SK-N-SH (cell line): Measurements from ENCODE around the gene SPTLC2.

Experiments used
- CTCF ChIP-seq: fragments of 200-600 bp; sonication (generic); IDR thresholded peaks from 2 replicates; pipeline ENCODE4 v1.6.1; 2017; ENCODE audit warnings: antibody characterized with exemption, mild to moderate bottlenecking, moderate library complexity
- EP300 ChIP-seq, 2 experiments: IDR thresholded peaks; 2 replicates each; pipeline versions ENCODE4 v1.4.0 to v1.6.1; 2012; ENCODE audit warnings: borderline replicate concordance in 1 of 2, low read depth in 1 of 2, low read length in 1 of 2
- MAX ChIP-seq: IDR thresholded peaks from 2 replicates; pipeline ENCODE4 v1.4.0; 2012; ENCODE audit warnings: low read depth
- RAD21 ChIP-seq: IDR thresholded peaks from 2 replicates; pipeline ENCODE4 v1.6.1; 2012; ENCODE audit warnings: mild to moderate bottlenecking, low read length
- RCOR1 ChIP-seq: fragments of 150-350 bp; IDR thresholded peaks from 2 replicates; pipeline ENCODE4 v1.6.1; 2017; ENCODE audit warnings: antibody characterized with exemption, low read length
- RFX5 ChIP-seq: IDR thresholded peaks from 2 replicates; pipeline ENCODE4 v1.6.1; 2012; ENCODE audit warnings: mild to moderate bottlenecking, improper control_type of control experiment, low read length

GRCh38 chr14:77613201-77613600 lies 3.2 kb downstream of the SPTLC2 start:
- no peak for TF ChIP-seq CTCF
- no peak for TF ChIP-seq RCOR1
- no peak for TF ChIP-seq MAX
- TF ChIP-seq RFX5: no peak
- no peak for TF ChIP-seq RAD21
- TF ChIP-seq EP300 (IDR thresholded peaks at IDR 0.05; ENCODE audit: borderline replicate concordance in 1 of 2, low read depth in 1 of 2, low read length in 1 of 2): no peak
